Astrocyte (in vitro differentiated cells and primary cell): Measurements from ENCODE around the gene NELFB. TPM values are rescaled to one million over a fixed set of nuclear protein-coding genes. Genes with fewer than 3 reads are reported as not detected.

Experiments used
- DNase-seq: peaks from one replicate; pipeline ENCODE4 v3.0.0-alpha.2; 2010; ENCODE audit warnings: low read depth
- FAIRE-seq: peaks from 2 replicates; lab custom pipeline; 2011; peaks lifted over from hg19 to GRCh38; lab: Jason Lieb, UNC
- H2AFZ ChIP-seq: 2 replicates; pipeline ENCODE4 v1.6.0; 2012; ENCODE audit warnings: low read depth, low read length, inconsistent platforms
- H3K27ac ChIP-seq: 2 replicates; pipeline ENCODE4 v1.5.1; 2011; ENCODE audit warnings: low read depth, low read length, inconsistent platforms
- H3K27me3 ChIP-seq: 2 replicates; pipeline ENCODE4 v1.6.0; 2011; ENCODE audit warnings: low read length, inconsistent platforms; ENCODE audit not compliant: insufficient read depth
- H3K36me3 ChIP-seq: 2 replicates; pipeline ENCODE4 v1.5.1; 2011; ENCODE audit warnings: low read length, inconsistent platforms; ENCODE audit not compliant: insufficient read depth
- H3K4me1 ChIP-seq: 2 replicates; pipeline ENCODE4 v1.5.1; 2011; ENCODE audit warnings: low read length, inconsistent platforms; ENCODE audit not compliant: insufficient read depth
- H3K4me2 ChIP-seq: 2 replicates; pipeline ENCODE4 v1.6.0; 2012; ENCODE audit warnings: low read length, inconsistent platforms
- H3K4me3 ChIP-seq: 2 replicates; pipeline ENCODE4 v1.5.1; 2011; ENCODE audit warnings: low read depth, mild to moderate bottlenecking, low read length, inconsistent platforms; ENCODE audit not compliant: insufficient read depth
- H3K79me2 ChIP-seq: 2 replicates; pipeline ENCODE4 v1.6.0; 2012; ENCODE audit warnings: mild to moderate bottlenecking, low read length, inconsistent platforms; ENCODE audit not compliant: insufficient read depth
- H3K9ac ChIP-seq: 2 replicates; pipeline ENCODE4 v1.6.0; 2012; ENCODE audit warnings: mild to moderate bottlenecking, low read length, inconsistent platforms
- H3K9me3 ChIP-seq: 2 replicates; pipeline ENCODE4 v1.5.1; 2012; ENCODE audit warnings: low read depth, mild to moderate bottlenecking, low read length, inconsistent platforms; ENCODE audit not compliant: insufficient read depth
- H4K20me1 ChIP-seq: 2 replicates; pipeline ENCODE4 v1.6.0; 2012; ENCODE audit warnings: low read length, inconsistent platforms; ENCODE audit not compliant: insufficient read depth
- H3K27ac Mint-ChIP-seq: one replicate; pipeline ENCODE4 v1.8.0; 2021; ENCODE audit warnings: mild to moderate bottlenecking, mixed read lengths; ENCODE audit not compliant: unreplicated experiment
- H3K27me3 Mint-ChIP-seq: one replicate; pipeline ENCODE4 v1.8.0; 2021; ENCODE audit warnings: low read depth, mixed read lengths; ENCODE audit not compliant: unreplicated experiment
- H3K36me3 Mint-ChIP-seq: one replicate; pipeline ENCODE4 v1.8.0; 2021; ENCODE audit warnings: low read depth, mixed read lengths; ENCODE audit not compliant: unreplicated experiment
- H3K4me1 Mint-ChIP-seq: one replicate; pipeline ENCODE4 v1.8.0; 2021; ENCODE audit warnings: low read depth, mixed read lengths; ENCODE audit not compliant: unreplicated experiment
- H3K4me3 Mint-ChIP-seq: one replicate; pipeline ENCODE4 v1.8.0; 2021; ENCODE audit warnings: mild to moderate bottlenecking, moderate library complexity, mixed read lengths; ENCODE audit not compliant: unreplicated experiment
- H3K9me3 Mint-ChIP-seq: one replicate; pipeline ENCODE4 v1.8.0; 2021; ENCODE audit warnings: mild to moderate bottlenecking, mixed read lengths; ENCODE audit not compliant: unreplicated experiment
- CTCF ChIP-seq: IDR thresholded peaks from 2 replicates; pipeline ENCODE4 v1.5.1; 2011; ENCODE audit warnings: low read depth, mild to moderate bottlenecking, inconsistent platforms, low read length, moderate library complexity; ENCODE audit not compliant: insufficient read depth
- EZH2 ChIP-seq: IDR thresholded peaks from 2 replicates; pipeline ENCODE4 v1.6.1; 2012; ENCODE audit warnings: mild to moderate bottlenecking, low read length, inconsistent platforms; ENCODE audit not compliant: insufficient read depth
- total RNA-seq: library from RNA; stranded (reverse); gene quantifications from 2 replicates; pipeline ENCODE4 v1.2.1, GENCODE V29; 2021

The NELFB gene
- total RNA-seq, 1 donor from 2014 or later, result 48.9 TPM

- Histone ChIP-seq H3K79me2 (no peaks in the 10 kb centered on the region), H3K4me2 (no peak overlapping the region), H3K4me3 (no peak overlapping the region), H3K27me3 (no peaks in the 10 kb centered on the region), H3K4me1 (peaks cover 9% of the 10 kb centered on the region), H3K27ac (no peak overlapping the region), H3K9ac (no peak overlapping the region), H4K20me1 (peaks cover 8% of the 10 kb centered on the region), H3K36me3 (no peaks in the 10 kb centered on the region), H3K9me3 (no peaks in the 10 kb centered on the region), H2AFZ (no peak overlapping the region)
- DNase-seq (no peak), FAIRE-seq (no peak)
- Mint-ChIP-seq H3K27me3 (no peaks in the 10 kb centered on the region), H3K4me1 (peaks cover 6% of the 10 kb centered on the region), H3K36me3 (peaks cover 7% of the 10 kb centered on the region), H3K4me3 (no peak overlapping the region), H3K9me3 (no peaks in the 10 kb centered on the region), H3K27ac (no peak overlapping the region)
- TF ChIP-seq EZH2 (no peak), CTCF (no peak)
These were observed 40.5 kb upstream of the NELFB start for GRCh38 chr9:137214620-137215019.

GRCh38 chr9:137215196-137215986 is 39.7 kb upstream of the NELFB start:
- no peak for TF ChIP-seq CTCF
- no peak for TF ChIP-seq EZH2
- Histone ChIP-seq H3K9ac (no peak overlapping the region), H3K4me2 (no peak overlapping the region), H3K9me3 (no peaks in the 10 kb centered on the region), H3K27ac (no peak overlapping the region), H3K4me1 (peaks cover 9% of the 10 kb centered on the region), H4K20me1 (peaks cover 8% of the 10 kb centered on the region), H3K79me2 (no peaks in the 10 kb centered on the region), H3K36me3 (no peaks in the 10 kb centered on the region), H3K4me3 (no peak overlapping the region), H2AFZ (no peak overlapping the region), H3K27me3 (no peaks in the 10 kb centered on the region)
- H3K9me3 Mint-ChIP-seq, result no peaks in the 10 kb centered on the region
- H3K27ac Mint-ChIP-seq, result no peak overlapping the region
- H3K4me3 Mint-ChIP-seq, result no peak overlapping the region
- no peak for DNase-seq
- peaks cover 5% of the 10 kb centered on the region for H3K36me3 Mint-ChIP-seq
- no peaks in the 10 kb centered on the region for H3K27me3 Mint-ChIP-seq
- FAIRE-seq, result no peak
- H3K4me1 Mint-ChIP-seq, result peaks cover 6% of the 10 kb centered on the region
